ENCODE data around the gene FAM50B.

GRCh38 chr6:3851839-3852238 is 2.7 kb downstream of the FAM50B start:
- no peak for TF ChIP-seq CTCF (IDR thresholded peaks at IDR 0.05)
- TF ChIP-seq POLR2AphosphoS5 (IDR thresholded peaks at IDR 0.05), result no peak
